Fibroblast of the aortic adventitia (primary cell): ENCODE results near the gene SEC31A. TPM values are rescaled to one million over a fixed set of nuclear protein-coding genes. Genes with fewer than 3 reads are reported as not detected.
A peak's percentile ranks its signal among the peaks of the same experiment; 100 is the strongest.

ENCODE experiments used
- DNase-seq: peaks from one replicate; pipeline ENCODE4 v3.0.0-alpha.2; 2010; ENCODE audit warnings: low read depth
- H3K4me3 ChIP-seq: 2 replicates; pipeline ENCODE4 v1.5.1; 2011; ENCODE audit warnings: low read depth, mild to moderate bottlenecking, control low read depth, low read length, moderate library complexity
- total RNA-seq: library from RNA; depleted of rRNA; stranded (reverse); fragments of >200 nt; gene quantifications from 2 replicates; pipeline ENCODE4 v1.2.3, GENCODE V29; 2012; ENCODE audit warnings: low replicate concordance
- TF ChIP-seq, protein P1 (sequence below): IDR thresholded peaks from 2 replicates; pipeline ENCODE4 v1.5.1; 2011; ENCODE audit warnings: mild to moderate bottlenecking, low read length, control low read depth, inconsistent platforms; ENCODE audit not compliant: insufficient read depth

The SEC31A gene
- total RNA-seq, 1 donor, result 392 TPM

- TF ChIP-seq, protein P1, sequence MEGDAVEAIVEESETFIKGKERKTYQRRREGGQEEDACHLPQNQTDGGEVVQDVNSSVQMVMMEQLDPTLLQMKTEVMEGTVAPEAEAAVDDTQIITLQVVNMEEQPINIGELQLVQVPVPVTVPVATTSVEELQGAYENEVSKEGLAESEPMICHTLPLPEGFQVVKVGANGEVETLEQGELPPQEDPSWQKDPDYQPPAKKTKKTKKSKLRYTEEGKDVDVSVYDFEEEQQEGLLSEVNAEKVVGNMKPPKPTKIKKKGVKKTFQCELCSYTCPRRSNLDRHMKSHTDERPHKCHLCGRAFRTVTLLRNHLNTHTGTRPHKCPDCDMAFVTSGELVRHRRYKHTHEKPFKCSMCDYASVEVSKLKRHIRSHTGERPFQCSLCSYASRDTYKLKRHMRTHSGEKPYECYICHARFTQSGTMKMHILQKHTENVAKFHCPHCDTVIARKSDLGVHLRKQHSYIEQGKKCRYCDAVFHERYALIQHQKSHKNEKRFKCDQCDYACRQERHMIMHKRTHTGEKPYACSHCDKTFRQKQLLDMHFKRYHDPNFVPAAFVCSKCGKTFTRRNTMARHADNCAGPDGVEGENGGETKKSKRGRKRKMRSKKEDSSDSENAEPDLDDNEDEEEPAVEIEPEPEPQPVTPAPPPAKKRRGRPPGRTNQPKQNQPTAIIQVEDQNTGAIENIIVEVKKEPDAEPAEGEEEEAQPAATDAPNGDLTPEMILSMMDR, result no peak
- no peak for DNase-seq
- no peak overlapping the region for H3K4me3 ChIP-seq
Measured at GRCh38 chr4:82892467-82892802, 1.5 kb upstream of the SEC31A start.

- peak overlapping the region; percentile 92 for H3K4me3 ChIP-seq
- DNase-seq, result peak; percentile 45
- TF ChIP-seq, protein P1, result no peak
Measured at GRCh38 chr4:82891707-82892466, 934 bp upstream of the SEC31A start.

GRCh38 chr4:82890528-82890900 lies 439 bp downstream of the SEC31A start:
- peak overlapping the region; percentile 92 for H3K4me3 ChIP-seq
- TF ChIP-seq, protein P1, result no peak
- DNase-seq, result peak; percentile 53

DNA sequence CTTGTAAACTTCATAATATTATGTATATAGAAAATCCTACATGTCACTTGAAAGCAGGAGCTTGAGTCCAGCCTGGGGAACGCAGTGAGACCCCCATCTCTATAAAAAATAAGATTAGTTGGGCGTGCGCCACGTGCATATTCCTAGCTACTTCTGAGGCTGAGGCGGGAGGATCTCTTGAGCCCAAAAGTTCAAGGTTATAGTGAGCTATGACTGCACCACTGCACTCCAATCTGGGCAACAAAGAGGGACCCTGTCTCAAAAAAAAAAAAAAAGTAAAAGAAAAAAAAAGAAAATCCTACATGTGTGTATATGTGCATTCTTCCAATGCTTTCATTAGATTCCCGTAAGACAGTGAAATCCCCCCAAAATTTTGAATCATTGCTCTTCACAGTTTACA lies 1.7 kb downstream of the SEC31A start:
- DNase-seq, result no peak
- TF ChIP-seq, protein P1, result no peak
- peak overlapping the region; percentile 92 for H3K4me3 ChIP-seq

DNA sequence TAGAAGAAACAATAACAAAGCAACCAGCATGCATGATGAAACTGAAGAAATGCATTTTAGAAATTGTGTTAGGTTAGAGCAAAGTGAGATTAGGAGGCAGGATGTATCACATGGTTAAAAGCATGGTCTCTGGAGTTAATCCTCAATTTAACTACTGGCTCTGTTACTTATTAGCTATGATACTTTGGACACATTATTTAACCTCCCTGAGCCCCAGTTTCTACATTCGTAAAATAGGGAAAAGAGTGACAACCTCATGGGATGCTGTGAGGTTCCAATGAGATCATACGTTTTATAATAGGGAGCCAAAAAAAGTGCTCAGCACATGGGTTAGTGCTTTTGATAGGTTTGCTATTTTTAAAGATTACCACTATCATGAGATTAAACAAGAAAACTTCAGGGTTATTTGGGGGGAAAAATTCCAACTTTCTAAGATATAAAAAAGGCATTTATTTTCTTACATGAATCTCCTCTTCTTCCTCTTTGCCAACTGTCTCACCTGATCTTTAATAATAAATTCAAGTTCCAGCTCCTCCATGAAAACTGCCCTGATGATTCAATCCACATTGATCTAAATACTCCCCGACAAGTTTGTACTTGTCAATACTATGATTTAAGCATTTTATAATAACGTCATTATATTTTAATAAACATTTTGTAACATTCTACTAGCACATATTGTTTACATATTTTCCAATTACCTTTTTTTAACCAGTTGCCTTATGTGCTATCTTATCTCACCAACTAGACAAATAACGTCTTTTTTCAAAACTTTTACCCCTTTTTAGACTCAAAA lies 4.6 kb downstream of the SEC31A start:
- TF ChIP-seq, protein P1, result no peak
- DNase-seq, result peak; percentile 35
- peak overlapping the region; percentile 26 for H3K4me3 ChIP-seq

DNA sequence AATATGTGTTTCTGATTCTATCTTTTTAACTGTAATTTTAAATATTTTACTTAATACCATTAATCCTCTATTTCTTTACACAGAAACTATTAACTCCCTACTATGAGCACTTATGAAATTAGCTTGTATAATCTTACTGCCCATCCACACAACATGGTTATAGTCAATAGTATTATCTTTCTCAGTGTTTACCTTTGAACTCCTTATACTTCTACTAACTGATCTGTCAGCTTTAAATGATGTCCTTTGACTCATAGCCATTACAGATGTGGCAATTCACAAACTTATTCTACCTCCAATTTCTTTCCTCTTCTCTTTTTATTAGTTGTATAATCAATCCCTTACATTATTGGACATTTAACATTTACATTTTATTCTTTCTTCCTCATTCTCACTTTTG lies 5.5 kb downstream of the SEC31A start:
- no peak for DNase-seq
- H3K4me3 ChIP-seq, result no peak overlapping the region
- TF ChIP-seq, protein P1, result no peak
